HepG2 (cell line): ENCODE measurements around the gene RNASE8. TPM values are rescaled to one million over a fixed set of nuclear protein-coding genes. Genes with fewer than 3 reads are reported as not detected.

Source experiments
- CBX2 ChIP-seq, 2 experiments: fragments of 200-600 bp in 1 of 2; sonication (generic); formaldehyde crosslinking in 1 of 2; IDR thresholded peaks; 2 replicates each; pipeline versions ENCODE4 v1.7.0 to v1.8.1; 2018 to 2022; ENCODE audit warnings: low read depth in 2 of 2, low read length in 1 of 2, mild to moderate bottlenecking in 1 of 2, missing genetic modification reagents in 1 of 2
- CC2D1A ChIP-seq: sonication (generic); formaldehyde crosslinking; IDR thresholded peaks from 2 replicates; pipeline ENCODE4 v1.8.1; 2023; ENCODE audit warnings: mild to moderate bottlenecking, missing genetic modification reagents
- GZF1 ChIP-seq: sonication (generic); formaldehyde crosslinking; IDR thresholded peaks from 2 replicates; pipeline ENCODE4 v1.5.1; 2020; ENCODE audit warnings: mild to moderate bottlenecking, missing genetic modification reagents
- NFRKB ChIP-seq: fragments of 450-650 bp; IDR thresholded peaks from 2 replicates; pipeline ENCODE4 v1.6.1; 2017
- PLRG1 ChIP-seq: fragments of 450-650 bp; conservative IDR thresholded peaks from 2 replicates; pipeline ENCODE4 v1.6.1; 2016
- POGZ ChIP-seq: sonication (generic); formaldehyde crosslinking; IDR thresholded peaks from 2 replicates; pipeline ENCODE4 v1.4.0; 2020; ENCODE audit warnings: mild to moderate bottlenecking, missing genetic modification reagents
- RFX5 ChIP-seq: IDR thresholded peaks from 2 replicates; pipeline ENCODE4 v1.6.1; 2011; ENCODE audit warnings: low read depth, low read length, improper control_type of control experiment
- RXRA ChIP-seq: sonication (generic); formaldehyde crosslinking; IDR thresholded peaks from 2 replicates; pipeline ENCODE4 v1.5.1; 2020; ENCODE audit warnings: missing genetic modification reagents
- XBP1 ChIP-seq: sonication (generic); formaldehyde crosslinking; IDR thresholded peaks from 2 replicates; pipeline ENCODE4 v1.5.0; 2020; ENCODE audit warnings: missing genetic modification reagents
- ZEB1 ChIP-seq: IDR thresholded peaks from 2 replicates; pipeline ENCODE4 v1.6.1; 2012; ENCODE audit warnings: mild to moderate bottlenecking, low read depth, inconsistent platforms; ENCODE audit not compliant: insufficient replicate concordance
- ZNF30 ChIP-seq: sonication (generic); formaldehyde crosslinking; IDR thresholded peaks from 2 replicates; pipeline ENCODE4 v1.5.0; 2020; ENCODE audit warnings: mild to moderate bottlenecking, missing genetic modification reagents
- polyA plus RNA-seq, 8 experiments: library from polyadenylated mRNA; depleted of rRNA in 3 of 8; stranded (reverse) in 7 of 8; unstranded in 1 of 8; fragments of >200 nt; fragmentation: Illumina TruSeq in 4 of 8; extraction: Trizol in 4 of 8; gene quantifications; 2 replicates each; pipeline versions ENCODE4 v1.2.1 to v1.2.3, GENCODE V29; 2011 to 2016; ENCODE audit warnings: low read depth in 4 of 8, missing spikeins in 1 of 8, mixed read lengths in 1 of 8; ENCODE audit not compliant: insufficient read depth in 1 of 8
- total RNA-seq, 5 experiments: library from RNA; depleted of rRNA; stranded (reverse); fragments of >200 nt; fragmentation: Illumina TruSeq; extraction: Trizol; gene quantifications; 2 replicates each; pipeline ENCODE4 v1.2.3, GENCODE V29; 2016; ENCODE audit warnings: low read depth in 1 of 5
- TF ChIP-seq, protein P1 (sequence below): IDR thresholded peaks from 2 replicates; pipeline ENCODE4 v1.6.1; 2012; ENCODE audit warnings: inconsistent platforms
- TF ChIP-seq, protein P2 (sequence below), 2 experiments: fragments of 450-650 bp in 1 of 2; sonication (generic) in 1 of 2; formaldehyde crosslinking in 1 of 2; IDR thresholded peaks; 2 replicates each; pipeline versions ENCODE4 v1.6.1 to v1.8.0; 2016 to 2022; ENCODE audit warnings: antibody characterized with exemption in 1 of 2, mild to moderate bottlenecking in 1 of 2, missing genetic modification reagents in 1 of 2
- TF ChIP-seq, protein P3 (sequence below): sonication (generic); formaldehyde crosslinking; IDR thresholded peaks from 2 replicates; pipeline ENCODE4 v1.4.0; 2020; ENCODE audit warnings: missing genetic modification reagents, borderline replicate concordance
- TF ChIP-seq, protein P4 (sequence below): sonication (generic); formaldehyde crosslinking; IDR thresholded peaks from 2 replicates; pipeline ENCODE4 v1.5.0; 2020; ENCODE audit warnings: missing genetic modification reagents, mild to moderate bottlenecking, borderline replicate concordance
- TF ChIP-seq, protein P5 (sequence below): sonication (generic); formaldehyde crosslinking; IDR thresholded peaks from 2 replicates; pipeline ENCODE4 v1.8.0; 2022; ENCODE audit warnings: mild to moderate bottlenecking, missing genetic modification reagents, moderate library complexity

Gene RNASE8
- total and polyA plus RNA-seq, 2 of the 13 experiments (the other 11 are each of a cell fraction or from before 2014, with no cell fraction given) = not detected

DNA sequence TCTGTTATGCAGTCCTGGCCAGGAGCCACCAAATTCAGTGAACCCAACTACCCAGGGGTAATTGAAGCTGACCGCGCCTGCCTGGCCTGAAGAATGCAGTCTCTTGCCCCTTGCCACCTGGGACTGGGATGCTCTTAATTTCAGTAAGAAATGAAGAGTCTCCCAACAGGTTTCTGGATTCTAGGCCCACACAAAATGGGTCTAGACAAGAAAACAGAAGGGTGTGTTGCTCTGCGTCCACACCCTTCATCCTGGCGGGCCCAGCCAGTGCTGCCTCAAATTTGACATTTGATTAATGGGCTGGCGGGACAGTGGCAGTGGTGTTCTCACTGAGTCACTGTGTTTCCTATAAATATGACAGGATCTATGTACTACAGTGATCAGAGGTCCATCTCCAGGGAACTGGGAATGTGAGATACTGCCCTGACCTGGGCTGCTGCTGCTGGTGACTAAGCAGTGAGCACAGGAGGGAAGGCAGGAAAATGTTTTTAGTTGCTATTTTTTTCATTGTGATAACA lies 49.7 kb downstream of the RNASE8 start (continued):
- TF ChIP-seq, protein P1, sequence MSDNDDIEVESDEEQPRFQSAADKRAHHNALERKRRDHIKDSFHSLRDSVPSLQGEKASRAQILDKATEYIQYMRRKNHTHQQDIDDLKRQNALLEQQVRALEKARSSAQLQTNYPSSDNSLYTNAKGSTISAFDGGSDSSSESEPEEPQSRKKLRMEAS = no peak
- TF ChIP-seq POGZ (CRISPR knock-in tag) (peak; percentile 6; the same call in 1 of the 2 replicates), RXRA (peak; percentile 55), RFX5 (no peak), NFRKB (no peak), CC2D1A (CRISPR knock-in tag) (0 out of 2 replicates have a peak, but pooled peaks have one; percentile 54), CBX2 (IDR thresholded peaks at IDR 0.05; ENCODE audit: low read depth, low read length) (no peak), CBX2 (CRISPR knock-in tag; IDR thresholded peaks at IDR 0.05; ENCODE audit: low read depth) (no peak; the same call in 1 of the 2 replicates), PLRG1 (no peak), GZF1 (0 out of 2 replicates have a peak, but pooled peaks have one; percentile 6), ZEB1 (no peak), XBP1 (CRISPR knock-in tag) (no peak), ZNF30 (0 out of 2 replicates have a peak, but pooled peaks have one; percentile 11)
- TF ChIP-seq, protein P2, sequence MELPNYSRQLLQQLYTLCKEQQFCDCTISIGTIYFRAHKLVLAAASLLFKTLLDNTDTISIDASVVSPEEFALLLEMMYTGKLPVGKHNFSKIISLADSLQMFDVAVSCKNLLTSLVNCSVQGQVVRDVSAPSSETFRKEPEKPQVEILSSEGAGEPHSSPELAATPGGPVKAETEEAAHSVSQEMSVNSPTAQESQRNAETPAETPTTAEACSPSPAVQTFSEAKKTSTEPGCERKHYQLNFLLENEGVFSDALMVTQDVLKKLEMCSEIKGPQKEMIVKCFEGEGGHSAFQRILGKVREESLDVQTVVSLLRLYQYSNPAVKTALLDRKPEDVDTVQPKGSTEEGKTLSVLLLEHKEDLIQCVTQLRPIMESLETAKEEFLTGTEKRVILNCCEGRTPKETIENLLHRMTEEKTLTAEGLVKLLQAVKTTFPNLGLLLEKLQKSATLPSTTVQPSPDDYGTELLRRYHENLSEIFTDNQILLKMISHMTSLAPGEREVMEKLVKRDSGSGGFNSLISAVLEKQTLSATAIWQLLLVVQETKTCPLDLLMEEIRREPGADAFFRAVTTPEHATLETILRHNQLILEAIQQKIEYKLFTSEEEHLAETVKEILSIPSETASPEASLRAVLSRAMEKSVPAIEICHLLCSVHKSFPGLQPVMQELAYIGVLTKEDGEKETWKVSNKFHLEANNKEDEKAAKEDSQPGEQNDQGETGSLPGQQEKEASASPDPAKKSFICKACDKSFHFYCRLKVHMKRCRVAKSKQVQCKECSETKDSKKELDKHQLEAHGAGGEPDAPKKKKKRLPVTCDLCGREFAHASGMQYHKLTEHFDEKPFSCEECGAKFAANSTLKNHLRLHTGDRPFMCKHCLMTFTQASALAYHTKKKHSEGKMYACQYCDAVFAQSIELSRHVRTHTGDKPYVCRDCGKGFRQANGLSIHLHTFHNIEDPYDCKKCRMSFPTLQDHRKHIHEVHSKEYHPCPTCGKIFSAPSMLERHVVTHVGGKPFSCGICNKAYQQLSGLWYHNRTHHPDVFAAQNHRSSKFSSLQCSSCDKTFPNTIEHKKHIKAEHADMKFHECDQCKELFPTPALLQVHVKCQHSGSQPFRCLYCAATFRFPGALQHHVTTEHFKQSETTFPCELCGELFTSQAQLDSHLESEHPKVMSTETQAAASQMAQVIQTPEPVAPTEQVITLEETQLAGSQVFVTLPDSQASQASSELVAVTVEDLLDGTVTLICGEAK (IDR thresholded peaks at IDR 0.05) = no peak
- TF ChIP-seq, protein P2 (CRISPR knock-in tag; IDR thresholded peaks at IDR 0.05) = peak; percentile 43; the same call in 1 of the 2 replicates
- TF ChIP-seq, protein P3, sequence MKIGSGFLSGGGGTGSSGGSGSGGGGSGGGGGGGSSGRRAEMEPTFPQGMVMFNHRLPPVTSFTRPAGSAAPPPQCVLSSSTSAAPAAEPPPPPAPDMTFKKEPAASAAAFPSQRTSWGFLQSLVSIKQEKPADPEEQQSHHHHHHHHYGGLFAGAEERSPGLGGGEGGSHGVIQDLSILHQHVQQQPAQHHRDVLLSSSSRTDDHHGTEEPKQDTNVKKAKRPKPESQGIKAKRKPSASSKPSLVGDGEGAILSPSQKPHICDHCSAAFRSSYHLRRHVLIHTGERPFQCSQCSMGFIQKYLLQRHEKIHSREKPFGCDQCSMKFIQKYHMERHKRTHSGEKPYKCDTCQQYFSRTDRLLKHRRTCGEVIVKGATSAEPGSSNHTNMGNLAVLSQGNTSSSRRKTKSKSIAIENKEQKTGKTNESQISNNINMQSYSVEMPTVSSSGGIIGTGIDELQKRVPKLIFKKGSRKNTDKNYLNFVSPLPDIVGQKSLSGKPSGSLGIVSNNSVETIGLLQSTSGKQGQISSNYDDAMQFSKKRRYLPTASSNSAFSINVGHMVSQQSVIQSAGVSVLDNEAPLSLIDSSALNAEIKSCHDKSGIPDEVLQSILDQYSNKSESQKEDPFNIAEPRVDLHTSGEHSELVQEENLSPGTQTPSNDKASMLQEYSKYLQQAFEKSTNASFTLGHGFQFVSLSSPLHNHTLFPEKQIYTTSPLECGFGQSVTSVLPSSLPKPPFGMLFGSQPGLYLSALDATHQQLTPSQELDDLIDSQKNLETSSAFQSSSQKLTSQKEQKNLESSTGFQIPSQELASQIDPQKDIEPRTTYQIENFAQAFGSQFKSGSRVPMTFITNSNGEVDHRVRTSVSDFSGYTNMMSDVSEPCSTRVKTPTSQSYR (CRISPR knock-in tag) = 0 out of 2 replicates have a peak, but pooled peaks have one; percentile 4
- TF ChIP-seq, protein P4, sequence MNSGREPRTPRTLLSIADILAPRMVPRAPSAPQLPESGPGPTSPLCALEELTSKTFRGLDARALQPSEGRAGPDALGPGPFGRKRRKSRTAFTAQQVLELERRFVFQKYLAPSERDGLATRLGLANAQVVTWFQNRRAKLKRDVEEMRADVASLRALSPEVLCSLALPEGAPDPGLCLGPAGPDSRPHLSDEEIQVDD (CRISPR knock-in tag) = 0 out of 2 replicates have a peak, but pooled peaks have one; percentile 7
- TF ChIP-seq, protein P5, sequence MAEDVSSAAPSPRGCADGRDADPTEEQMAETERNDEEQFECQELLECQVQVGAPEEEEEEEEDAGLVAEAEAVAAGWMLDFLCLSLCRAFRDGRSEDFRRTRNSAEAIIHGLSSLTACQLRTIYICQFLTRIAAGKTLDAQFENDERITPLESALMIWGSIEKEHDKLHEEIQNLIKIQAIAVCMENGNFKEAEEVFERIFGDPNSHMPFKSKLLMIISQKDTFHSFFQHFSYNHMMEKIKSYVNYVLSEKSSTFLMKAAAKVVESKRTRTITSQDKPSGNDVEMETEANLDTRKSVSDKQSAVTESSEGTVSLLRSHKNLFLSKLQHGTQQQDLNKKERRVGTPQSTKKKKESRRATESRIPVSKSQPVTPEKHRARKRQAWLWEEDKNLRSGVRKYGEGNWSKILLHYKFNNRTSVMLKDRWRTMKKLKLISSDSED (CRISPR knock-in tag) = no peak
